Erythroblast (primary cell): ENCODE results near the gene GJA5.

Experiments used
- GATA1 ChIP-seq: IDR thresholded peaks from 2 replicates; pipeline ENCODE4 v1.6.1; 2011; ENCODE audit warnings: low read depth, mild to moderate bottlenecking, control low read depth, low read length, moderate library complexity
- POLR2A ChIP-seq: IDR thresholded peaks from 2 replicates; pipeline ENCODE4 v1.6.1; 2011; ENCODE audit warnings: mild to moderate bottlenecking, low read length

DNA sequence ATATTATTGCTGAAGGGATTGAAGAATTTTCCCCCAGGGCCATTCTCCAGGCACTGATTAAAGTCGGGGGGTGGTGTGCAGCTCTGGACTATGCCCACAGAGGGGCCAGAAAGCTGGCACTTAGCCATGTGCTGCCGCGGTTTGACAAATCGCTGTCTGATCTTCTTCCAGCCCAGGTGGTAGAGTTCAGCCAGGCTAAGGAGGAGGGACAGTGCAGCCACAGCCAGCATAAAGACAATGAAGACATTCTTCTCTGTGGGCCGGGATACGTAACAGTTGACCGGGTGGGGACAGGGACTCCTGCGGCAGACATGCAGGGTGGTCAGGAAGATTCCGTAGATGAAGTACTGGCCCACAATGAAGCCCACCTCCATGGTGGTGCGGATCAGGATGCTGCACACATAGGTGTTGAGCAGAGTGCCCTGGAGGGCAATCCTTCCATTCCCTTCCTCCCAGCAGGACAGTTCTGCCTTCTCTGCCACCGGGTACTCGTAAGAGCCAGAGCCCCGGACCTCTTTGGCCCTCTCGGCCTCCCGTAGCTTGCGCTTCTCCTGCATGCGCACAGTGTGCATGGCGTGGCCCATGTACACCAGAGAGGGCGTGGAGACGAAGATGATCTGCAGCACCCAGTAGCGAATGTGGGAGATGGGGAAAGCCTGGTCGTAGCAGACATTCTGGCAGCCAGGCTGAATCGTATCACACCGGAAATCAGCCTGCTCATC is 1.9 kb downstream of the GJA5 start:
- no peak for TF ChIP-seq POLR2A
- no peak for TF ChIP-seq GATA1
